Gastrocnemius medialis (tissue), 4 donors: ENCODE results near the gene OR2AJ1.

Source experiments
- POLR2A ChIP-seq, 2 donors: fragments of 450-650 bp; IDR thresholded peaks; one replicate each; pipeline ENCODE4 v1.6.1; 2017; ENCODE audit warnings: antibody characterized with exemption in 2 of 2, mild to moderate bottlenecking in 2 of 2, moderate library complexity in 2 of 2
- TF ChIP-seq, protein P1 (sequence below), 5 experiments: fragments of 450-650 bp in 3 of 5; fragments of 200-600 bp in 2 of 5; sonication (generic) in 2 of 5; IDR thresholded peaks in 4 of 5; conservative IDR thresholded peaks in 1 of 5; 1 replicate in 4 of 5; 2 replicates in 1 of 5; pipeline ENCODE4 v1.5.1; 2016 to 2019; ENCODE audit warnings: antibody characterized with exemption in 5 of 5, mild to moderate bottlenecking in 3 of 5, moderate library complexity in 3 of 5

DNA sequence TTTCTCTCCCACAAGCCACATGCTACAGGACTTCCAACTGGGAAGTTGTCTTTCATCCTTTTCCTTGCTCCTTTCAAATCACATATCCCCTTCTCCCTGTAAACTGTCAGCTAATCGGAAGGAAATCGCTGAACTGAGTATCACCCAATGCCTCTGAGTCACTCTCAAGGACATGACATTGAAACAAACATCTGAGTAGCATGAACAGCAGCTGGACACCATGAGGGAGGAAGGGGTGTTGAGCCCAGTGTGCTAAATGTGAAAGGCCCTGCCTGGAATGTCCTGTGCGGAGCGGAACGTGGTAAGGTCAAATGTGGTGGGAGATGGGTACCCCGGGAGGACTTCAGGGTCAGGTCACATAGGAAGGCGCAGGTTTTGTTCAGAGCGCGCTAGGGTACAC is at the start of gene OR2AJ1:
- TF ChIP-seq, protein P1, sequence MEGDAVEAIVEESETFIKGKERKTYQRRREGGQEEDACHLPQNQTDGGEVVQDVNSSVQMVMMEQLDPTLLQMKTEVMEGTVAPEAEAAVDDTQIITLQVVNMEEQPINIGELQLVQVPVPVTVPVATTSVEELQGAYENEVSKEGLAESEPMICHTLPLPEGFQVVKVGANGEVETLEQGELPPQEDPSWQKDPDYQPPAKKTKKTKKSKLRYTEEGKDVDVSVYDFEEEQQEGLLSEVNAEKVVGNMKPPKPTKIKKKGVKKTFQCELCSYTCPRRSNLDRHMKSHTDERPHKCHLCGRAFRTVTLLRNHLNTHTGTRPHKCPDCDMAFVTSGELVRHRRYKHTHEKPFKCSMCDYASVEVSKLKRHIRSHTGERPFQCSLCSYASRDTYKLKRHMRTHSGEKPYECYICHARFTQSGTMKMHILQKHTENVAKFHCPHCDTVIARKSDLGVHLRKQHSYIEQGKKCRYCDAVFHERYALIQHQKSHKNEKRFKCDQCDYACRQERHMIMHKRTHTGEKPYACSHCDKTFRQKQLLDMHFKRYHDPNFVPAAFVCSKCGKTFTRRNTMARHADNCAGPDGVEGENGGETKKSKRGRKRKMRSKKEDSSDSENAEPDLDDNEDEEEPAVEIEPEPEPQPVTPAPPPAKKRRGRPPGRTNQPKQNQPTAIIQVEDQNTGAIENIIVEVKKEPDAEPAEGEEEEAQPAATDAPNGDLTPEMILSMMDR (IDR thresholded peaks at IDR 0.05 in 4 of 5, conservative IDR thresholded peaks at IDR 0.05 in 1 of 5), result no peak
- TF ChIP-seq POLR2A (IDR thresholded peaks at IDR 0.05), result no peak
